ENCODE results near the gene EPN1. TPM values are rescaled to one million over a fixed set of nuclear protein-coding genes. Genes with fewer than 3 reads are reported as not detected.
"Not testable (repeated sequence)": the region's sequence is repeated elsewhere in the genome, so short reads cannot be mapped to it uniquely, and the experiment has no call there.

Gene EPN1
- total and polyA plus RNA-seq, 4 donors, result 66.8 to 87.8 (median 71.6) TPM

- 83 to 92% methylated on average over 3 of the region's 3 CpGs for WGBS, 2 donors
- no peaks in the 10 kb centered on the region for H3K9me3 ChIP-seq (ENCODE audit: control insufficient read depth, low read length)
- ATAC-seq (ENCODE audit: low FRiP score) (no peak), DNase-seq (no peak)
- H3K27me3 ChIP-seq (ENCODE audit: control insufficient read depth in 1 of 2, insufficient read depth in 2 of 2, low read length in 1 of 2), result no peaks in the 10 kb centered on the region
- no peak within 1 kb of the TSS for H3K27ac ChIP-seq (ENCODE audit: low read depth in 1 of 2, low read length in 2 of 2)
- no peak within 1 kb of the TSS for H3K4me3 ChIP-seq (ENCODE audit: low read length in 2 of 2)
- no peaks in the 10 kb centered on the region for H3K4me1 ChIP-seq (ENCODE audit: control insufficient read depth in 1 of 2, insufficient read depth in 2 of 2, low read length in 2 of 2)
- intact Hi-C loops (cut with DNase I), result no loop called here
- H3K36me3 ChIP-seq (ENCODE audit: control insufficient read depth in 1 of 2, insufficient read depth in 2 of 2, low read length in 1 of 2), result no peaks in the 10 kb centered on the region
Measured at GRCh38 chr19:55738302-55738701, 63.3 kb downstream of the EPN1 start, which contains the start of gene NLRP9. Gene NLRP9 (minus strand): TSS chr19:55738402. CDS start chr19:55738374, 28 bp downstream.

- H3K36me3 ChIP-seq (ENCODE audit: control insufficient read depth in 1 of 2, insufficient read depth in 2 of 2, low read length in 1 of 2), result no peaks in the 10 kb centered on the region
- intact Hi-C loops (cut with DNase I), result no loop called here
- ATAC-seq (ENCODE audit: low FRiP score), result no peak
Measured at GRCh38 chr19:55750715-55751114, 75.7 kb downstream of the EPN1 start.

GRCh38 chr19:55753401-55753800, 78.4 kb downstream of the EPN1 start:
- intact Hi-C loops (cut with DNase I), result no loop called here
- 63 to 64% methylated on average over 3 of the region's 3 CpGs for WGBS, 2 donors
- DNase-seq, result no peak
- no peak overlapping the region for H3K4me3 ChIP-seq (ENCODE audit: low read length in 2 of 2)
- H3K36me3 ChIP-seq (ENCODE audit: control insufficient read depth in 1 of 2, insufficient read depth in 2 of 2, low read length in 1 of 2), result no peaks in the 10 kb centered on the region
- H3K27ac ChIP-seq (ENCODE audit: low read depth in 1 of 2, low read length in 2 of 2), result no peak overlapping the region
- no peaks in the 10 kb centered on the region for H3K9me3 ChIP-seq (ENCODE audit: control insufficient read depth, low read length)
- no peak for ATAC-seq (ENCODE audit: low FRiP score)
- no peaks in the 10 kb centered on the region for H3K27me3 ChIP-seq (ENCODE audit: control insufficient read depth in 1 of 2, insufficient read depth in 2 of 2, low read length in 1 of 2)
- H3K4me1 ChIP-seq (ENCODE audit: control insufficient read depth in 1 of 2, insufficient read depth in 2 of 2, low read length in 2 of 2), result no peaks in the 10 kb centered on the region

More at GRCh38 chr19:55750715-55751114, 75.7 kb downstream of the EPN1 start:
- 87 to 88% methylated on average over 6 of the region's 6 CpGs for WGBS, 2 donors
- Histone ChIP-seq H3K4me1 (ENCODE audit: control insufficient read depth in 1 of 2, insufficient read depth in 2 of 2, low read length in 2 of 2) (no peaks in the 10 kb centered on the region), H3K9me3 (ENCODE audit: control insufficient read depth, low read length) (peaks cover 1% of the 10 kb centered on the region), H3K4me3 (ENCODE audit: low read length in 2 of 2) (no peak overlapping the region), H3K27ac (ENCODE audit: low read depth in 1 of 2, low read length in 2 of 2) (no peak overlapping the region), H3K27me3 (ENCODE audit: control insufficient read depth in 1 of 2, insufficient read depth in 2 of 2, low read length in 1 of 2) (no peaks in the 10 kb centered on the region)
- DNase-seq, result no peak

- ATAC-seq (ENCODE audit: low FRiP score); intact Hi-C loops (cut with DNase I); H3K36me3 ChIP-seq (ENCODE audit: control insufficient read depth in 1 of 2, insufficient read depth in 2 of 2, low read length in 1 of 2); H3K27me3 ChIP-seq (ENCODE audit: control insufficient read depth in 1 of 2, insufficient read depth in 2 of 2, low read length in 1 of 2); DNase-seq; H3K27ac ChIP-seq (ENCODE audit: low read depth in 1 of 2, low read length in 2 of 2); H3K9me3 ChIP-seq (ENCODE audit: control insufficient read depth, low read length); H3K4me3 ChIP-seq (ENCODE audit: low read length in 2 of 2); H3K4me1 ChIP-seq (ENCODE audit: control insufficient read depth in 1 of 2, insufficient read depth in 2 of 2, low read length in 2 of 2): not testable (repeated sequence)
- WGBS, 2 donors, result 71 to 83% methylated on average over 4 of the region's 4 CpGs
Measured at GRCh38 chr19:55756808-55757207, 81.8 kb downstream of the EPN1 start.

GRCh38 chr19:55758797-55759196, 83.8 kb downstream of the EPN1 start, which contains the start of gene RFPL4A:
Gene RFPL4A (plus strand): TSS chr19:55759097. CDS start chr19:55761801, 2,704 bp downstream.
- H3K4me1 ChIP-seq (ENCODE audit: control insufficient read depth in 1 of 2, insufficient read depth in 2 of 2, low read length in 2 of 2); H3K36me3 ChIP-seq (ENCODE audit: control insufficient read depth in 1 of 2, insufficient read depth in 2 of 2, low read length in 1 of 2); H3K27ac ChIP-seq (ENCODE audit: low read depth in 1 of 2, low read length in 2 of 2); ATAC-seq (ENCODE audit: low FRiP score); H3K4me3 ChIP-seq (ENCODE audit: low read length in 2 of 2); H3K27me3 ChIP-seq (ENCODE audit: control insufficient read depth in 1 of 2, insufficient read depth in 2 of 2, low read length in 1 of 2); intact Hi-C loops (cut with DNase I); H3K9me3 ChIP-seq (ENCODE audit: control insufficient read depth, low read length); DNase-seq: not testable (repeated sequence)
- 83 to 94% methylated on average over 2 of the region's 3 CpGs for WGBS, 2 donors

Other genes with a start within 250 kb of the EPN1 start
- gene SHISA7, start 231.9 kb upstream of the EPN1 start, total RNA-seq, result not detected
- gene SHISA7, start 231.9 kb upstream of the EPN1 start, polyA plus RNA-seq, result under 1 TPM in 1 of 2 donors, not detected in 1; 0.05 TPM
- 10 to 100 TPM; 18.6 to 30.6 TPM for gene ISOC2, start 213.6 kb upstream of the EPN1 start, total RNA-seq
- gene ISOC2, start 213.6 kb upstream of the EPN1 start, polyA plus RNA-seq, result 10 to 100 TPM; 42.6 to 47.3 TPM
- gene C19orf85, start 210.5 kb upstream of the EPN1 start, total RNA-seq, result not detected
- not detected for gene C19orf85, start 210.5 kb upstream of the EPN1 start, polyA plus RNA-seq
- 1 to 10 TPM; 6.9 to 7.0 TPM for gene ZNF628, start 198.6 kb upstream of the EPN1 start, total RNA-seq
- 1 to 10 TPM; 1.3 to 2.0 TPM for gene ZNF628, start 198.6 kb upstream of the EPN1 start, polyA plus RNA-seq
- 10 to 100 TPM; 15.3 to 16.2 TPM for gene NAT14, start 190.0 kb upstream of the EPN1 start, total RNA-seq
- 10 to 100 TPM in 1 of 2 donors, 1 to 10 TPM in 1; 3.1 to 19.2 TPM for gene NAT14, start 190.0 kb upstream of the EPN1 start, polyA plus RNA-seq
- gene SSC5D, start 186.8 kb upstream of the EPN1 start, total RNA-seq, result 10 to 100 TPM in 1 of 2 donors, 1 to 10 TPM in 1; 8.6 to 64.1 TPM
- 1 to 10 TPM; 1.6 to 3.7 TPM for gene SSC5D, start 186.8 kb upstream of the EPN1 start, polyA plus RNA-seq
- not detected for gene SBK2, start 138.1 kb upstream of the EPN1 start, total RNA-seq
- gene SBK2, start 138.1 kb upstream of the EPN1 start, polyA plus RNA-seq, result not detected
- under 1 TPM in 1 of 2 donors, not detected in 1; 0.48 TPM for gene SBK3, start 129.7 kb upstream of the EPN1 start, total RNA-seq
- gene SBK3, start 129.7 kb upstream of the EPN1 start, polyA plus RNA-seq, result not detected
- 10 to 100 TPM; 12.9 to 13.1 TPM for gene ZNF579, start 94.4 kb upstream of the EPN1 start, total RNA-seq
- 10 to 100 TPM in 1 of 2 donors, under 1 TPM in 1; 0.63 to 12.6 TPM for gene ZNF579, start 94.4 kb upstream of the EPN1 start, polyA plus RNA-seq
- gene FIZ1, start 75.7 kb upstream of the EPN1 start, total RNA-seq, result 10 to 100 TPM; 12.7 to 13.2 TPM
- 10 to 100 TPM in 1 of 2 donors, 1 to 10 TPM in 1; 2.8 to 12.6 TPM for gene FIZ1, start 75.7 kb upstream of the EPN1 start, polyA plus RNA-seq
- 10 to 100 TPM; 13.2 to 17.3 TPM for gene ZNF524, start 74.9 kb upstream of the EPN1 start, total RNA-seq
- 10 to 100 TPM; 13.4 to 38.8 TPM for gene ZNF524, start 74.9 kb upstream of the EPN1 start, polyA plus RNA-seq
- gene ZNF865, start 69.6 kb upstream of the EPN1 start, total RNA-seq, result 10 to 100 TPM; 13.4 to 16.4 TPM
- gene ZNF865, start 69.6 kb upstream of the EPN1 start, polyA plus RNA-seq, result 1 to 10 TPM; 1.1 to 5.7 TPM
- 1 to 10 TPM; 5.1 to 5.3 TPM for gene ZNF784, start 50.7 kb upstream of the EPN1 start, total RNA-seq
- gene ZNF784, start 50.7 kb upstream of the EPN1 start, polyA plus RNA-seq, result 10 to 100 TPM in 1 of 2 donors, 1 to 10 TPM in 1; 4.8 to 27.2 TPM
- gene ZNF580, start 34.2 kb upstream of the EPN1 start, total RNA-seq, result 10 to 100 TPM; 42.9 to 43.7 TPM
- 10 to 100 TPM; 13.3 to 79.6 TPM for gene ZNF580, start 34.2 kb upstream of the EPN1 start, polyA plus RNA-seq
- gene ZNF581, start 31.6 kb upstream of the EPN1 start, total RNA-seq, result 10 to 100 TPM; 11.0 to 19.4 TPM
- 10 to 100 TPM; 15.8 to 23.8 TPM for gene ZNF581, start 31.6 kb upstream of the EPN1 start, polyA plus RNA-seq
- gene CCDC106, start 27.0 kb upstream of the EPN1 start, total RNA-seq, result 10 to 100 TPM in 1 of 2 donors, 1 to 10 TPM in 1; 7.2 to 11.0 TPM
- 10 to 100 TPM; 10.0 to 19.0 TPM for gene CCDC106, start 27.0 kb upstream of the EPN1 start, polyA plus RNA-seq
- gene U2AF2, start 20.2 kb upstream of the EPN1 start, total RNA-seq, result 100 to 1,000 TPM; 113 to 129 TPM
- 10 to 100 TPM; 40.6 to 66.3 TPM for gene U2AF2, start 20.2 kb upstream of the EPN1 start, polyA plus RNA-seq
- not detected for gene NLRP9, start 63.2 kb downstream of the EPN1 start, total RNA-seq
- not detected for gene NLRP9, start 63.2 kb downstream of the EPN1 start, polyA plus RNA-seq
- gene RFPL4A, start 83.9 kb downstream of the EPN1 start, total RNA-seq, result not detected
- not detected for gene RFPL4A, start 83.9 kb downstream of the EPN1 start, polyA plus RNA-seq
- not detected for gene RFPL4AL1, start 93.9 kb downstream of the EPN1 start, total RNA-seq
- gene RFPL4AL1, start 93.9 kb downstream of the EPN1 start, polyA plus RNA-seq, result not detected
- not detected for gene NLRP11, start 156.8 kb downstream of the EPN1 start, total RNA-seq
- gene NLRP11, start 156.8 kb downstream of the EPN1 start, polyA plus RNA-seq, result not detected
- not detected for gene NLRP4, start 161.3 kb downstream of the EPN1 start, total RNA-seq
- gene NLRP4, start 161.3 kb downstream of the EPN1 start, polyA plus RNA-seq, result not detected